DND-41 (cell line): ENCODE measurements around the gene ZIM2.

Experiments
- ATAC-seq: fragments of 200-7000 bp; cut with Tn5 transposase; 3 replicates; pipeline ENCODE4 v1.9.1; 2021; ENCODE audit warnings: low read depth; ENCODE audit not compliant: insufficient read depth
- DNase-seq: peaks from one replicate; pipeline ENCODE4 v3.0.0-alpha.2; 2020
- H2AFZ ChIP-seq: 2 replicates; pipeline ENCODE4 v1.6.0; 2012; ENCODE audit warnings: low read depth, low read length
- H3K27ac ChIP-seq: 2 replicates; pipeline ENCODE4 v1.5.1; 2012; ENCODE audit warnings: low read length, inconsistent platforms
- H3K27me3 ChIP-seq: fragments of 200-600 bp; sonication (generic); 2 replicates; pipeline ENCODE4 v1.6.0; 2012; ENCODE audit warnings: low read length, mild to moderate bottlenecking, inconsistent platforms; ENCODE audit not compliant: insufficient read depth, poor library complexity
- H3K36me3 ChIP-seq: 2 replicates; pipeline ENCODE4 v1.5.1; 2012; ENCODE audit warnings: low read length, inconsistent platforms; ENCODE audit not compliant: insufficient read depth
- H3K4me1 ChIP-seq: 2 replicates; pipeline ENCODE4 v1.5.1; 2012; ENCODE audit warnings: mild to moderate bottlenecking, low read length; ENCODE audit not compliant: insufficient read depth
- H3K4me2 ChIP-seq: 2 replicates; pipeline ENCODE4 v1.6.0; 2012; ENCODE audit warnings: mild to moderate bottlenecking, moderate library complexity, low read length, inconsistent platforms; ENCODE audit not compliant: insufficient read depth
- H3K4me3 ChIP-seq, 2 experiments: fragments of 200-600 bp in 1 of 2; shearing (Covaris generic) in 1 of 2; 2 replicates each; pipeline ENCODE4 v1.5.1; 2012 to 2016; ENCODE audit warnings: inconsistent platforms in 2 of 2, low read length in 2 of 2, mild to moderate bottlenecking in 2 of 2, low read depth in 1 of 2, moderate library complexity in 1 of 2
- H3K79me2 ChIP-seq: 2 replicates; pipeline ENCODE4 v1.6.0; 2012; ENCODE audit warnings: low read length, inconsistent platforms; ENCODE audit not compliant: insufficient read depth
- H3K9ac ChIP-seq: 2 replicates; pipeline ENCODE4 v1.6.0; 2012; ENCODE audit warnings: low read depth, mild to moderate bottlenecking, inconsistent platforms, low read length, moderate library complexity
- H3K9me3 ChIP-seq: 2 replicates; pipeline ENCODE4 v1.5.1; 2012; ENCODE audit warnings: low read length, moderate library complexity, mild to moderate bottlenecking, inconsistent platforms; ENCODE audit not compliant: insufficient read depth, severe bottlenecking
- H4K20me1 ChIP-seq: 2 replicates; pipeline ENCODE4 v1.6.0; 2012; ENCODE audit warnings: low read length; ENCODE audit not compliant: insufficient read depth
- CTCF ChIP-seq: IDR thresholded peaks from 2 replicates; pipeline ENCODE4 v1.5.1; 2012; ENCODE audit warnings: borderline replicate concordance, low read length, moderate library complexity, mild to moderate bottlenecking; ENCODE audit not compliant: poor library complexity, severe bottlenecking; ENCODE audit errors: extremely low read depth
- EZH2 ChIP-seq: IDR thresholded peaks from 3 replicates; pipeline ENCODE4 v1.6.1; 2012; ENCODE audit warnings: borderline replicate concordance, low read depth, mild to moderate bottlenecking, moderate library complexity, low read length, inconsistent platforms; ENCODE audit not compliant: severe bottlenecking

ZIM2 gene

GRCh38 chr19:56829596-56829995, 10.9 kb downstream of the ZIM2 start:
- Histone ChIP-seq H3K9ac (no peak overlapping the region), H3K9me3 (no peaks in the 10 kb centered on the region), H3K79me2 (no peaks in the 10 kb centered on the region), H3K4me1 (no peaks in the 10 kb centered on the region), H3K27me3 (peaks cover 4% of the 10 kb centered on the region), H3K4me3 (no peak overlapping the region), H4K20me1 (no peaks in the 10 kb centered on the region), H3K27ac (no peak overlapping the region), H3K36me3 (no peaks in the 10 kb centered on the region), H3K4me2 (no peak overlapping the region), H2AFZ (no peak overlapping the region)
- DNase-seq: no peak
- no peak for TF ChIP-seq CTCF
- no peak for TF ChIP-seq EZH2
- no peak for ATAC-seq

- ATAC-seq (no peak), DNase-seq (no peak)
- Histone ChIP-seq H3K36me3 (no peaks in the 10 kb centered on the region), H3K9ac (no peak overlapping the region), H3K27me3 (peaks cover 4% of the 10 kb centered on the region), H3K4me2 (no peak overlapping the region), H3K27ac (no peak overlapping the region), H3K4me3 (no peak overlapping the region), H4K20me1 (no peaks in the 10 kb centered on the region), H3K4me1 (no peaks in the 10 kb centered on the region), H3K79me2 (no peaks in the 10 kb centered on the region), H3K9me3 (no peaks in the 10 kb centered on the region), H2AFZ (no peak overlapping the region)
- TF ChIP-seq CTCF: no peak
- TF ChIP-seq EZH2: no peak
Observed at GRCh38 chr19:56827708-56828107, 12.8 kb downstream of the ZIM2 start.

GRCh38 chr19:56823956-56824355, 16.6 kb downstream of the ZIM2 start:
- H3K36me3 ChIP-seq: no peaks in the 10 kb centered on the region
- H3K27ac ChIP-seq: no peak overlapping the region
- H3K9me3 ChIP-seq: no peaks in the 10 kb centered on the region
- no peak overlapping the region for H3K4me2 ChIP-seq
- H3K9ac ChIP-seq: no peak overlapping the region
- no peaks in the 10 kb centered on the region for H3K27me3 ChIP-seq
- H2AFZ ChIP-seq: no peak overlapping the region
- no peaks in the 10 kb centered on the region for H4K20me1 ChIP-seq
- no peaks in the 10 kb centered on the region for H3K4me1 ChIP-seq
- ATAC-seq (no peak), DNase-seq (no peak)
- no peak overlapping the region for H3K4me3 ChIP-seq
- no peaks in the 10 kb centered on the region for H3K79me2 ChIP-seq
- TF ChIP-seq EZH2: no peak
- TF ChIP-seq CTCF: no peak

GRCh38 chr19:56823417-56823816, 17.1 kb downstream of the ZIM2 start:
- no peaks in the 10 kb centered on the region for H3K79me2 ChIP-seq
- H2AFZ ChIP-seq: no peak overlapping the region
- H3K4me3 ChIP-seq: no peak overlapping the region
- no peaks in the 10 kb centered on the region for H3K27me3 ChIP-seq
- H3K9me3 ChIP-seq: no peaks in the 10 kb centered on the region
- H3K4me1 ChIP-seq: no peaks in the 10 kb centered on the region
- TF ChIP-seq EZH2 (no peak), CTCF (no peak)
- H3K9ac ChIP-seq: no peak overlapping the region
- no peak for ATAC-seq
- H4K20me1 ChIP-seq: no peaks in the 10 kb centered on the region
- no peak overlapping the region for H3K27ac ChIP-seq
- no peak overlapping the region for H3K4me2 ChIP-seq
- no peaks in the 10 kb centered on the region for H3K36me3 ChIP-seq
- no peak for DNase-seq
